IPS-NIHi11 (cell line): ENCODE measurements around the gene TMEM126B.
A peak's percentile ranks its signal among the peaks of the same experiment; 100 is the strongest.
"Not testable (repeated sequence)": the region's sequence is repeated elsewhere in the genome, so short reads cannot be mapped to it uniquely, and the experiment has no call there.

Source experiments
- DNase-seq: peaks from one replicate; pipeline ENCODE4 v3.0.0; 2012; ENCODE audit warnings: mixed read lengths, low spot score

The TMEM126B gene

DNA sequence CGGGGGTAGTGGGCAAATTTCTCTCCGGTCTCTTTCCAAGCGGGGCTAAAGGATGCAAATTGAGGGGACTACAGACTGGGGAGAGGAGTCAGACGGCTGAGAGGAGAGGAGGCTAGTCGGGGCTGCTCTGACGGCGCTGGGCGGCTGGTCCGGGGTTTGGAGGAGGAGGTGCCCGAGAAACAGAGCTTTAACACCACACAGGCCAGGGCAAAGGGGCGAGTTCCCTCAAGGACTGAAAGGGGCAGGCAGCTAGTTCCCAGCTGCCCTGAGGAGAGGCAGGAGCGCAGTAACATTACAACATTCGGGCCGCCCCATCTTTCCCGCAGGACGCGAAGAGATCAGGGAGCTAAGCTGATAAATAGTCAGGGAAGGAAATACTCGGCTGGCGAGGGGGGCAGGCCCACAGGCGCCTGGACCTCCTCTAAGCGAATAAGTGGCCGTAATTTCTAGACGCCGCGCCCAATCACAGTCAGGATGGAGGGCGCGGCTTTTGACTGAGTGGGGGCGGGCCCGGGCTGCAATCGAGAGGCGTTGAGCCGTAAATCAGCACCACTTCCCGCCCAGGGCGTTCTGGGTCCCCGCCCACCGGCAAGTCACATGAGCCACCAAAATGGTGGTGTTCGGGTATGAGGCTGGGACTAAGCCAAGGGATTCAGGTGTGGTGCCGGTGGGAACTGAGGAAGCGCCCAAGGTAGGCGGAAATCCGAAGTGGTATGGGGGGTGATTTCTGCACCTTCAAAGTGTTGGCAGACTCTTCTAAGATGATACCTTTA is at the start of gene TMEM126B:
TSS of gene TMEM126B (plus strand) at position 596 of the 773 bp plus-strand sequence. CDS start at position 611, 15 bp downstream.
- DNase-seq = peak; percentile 93

DNA sequence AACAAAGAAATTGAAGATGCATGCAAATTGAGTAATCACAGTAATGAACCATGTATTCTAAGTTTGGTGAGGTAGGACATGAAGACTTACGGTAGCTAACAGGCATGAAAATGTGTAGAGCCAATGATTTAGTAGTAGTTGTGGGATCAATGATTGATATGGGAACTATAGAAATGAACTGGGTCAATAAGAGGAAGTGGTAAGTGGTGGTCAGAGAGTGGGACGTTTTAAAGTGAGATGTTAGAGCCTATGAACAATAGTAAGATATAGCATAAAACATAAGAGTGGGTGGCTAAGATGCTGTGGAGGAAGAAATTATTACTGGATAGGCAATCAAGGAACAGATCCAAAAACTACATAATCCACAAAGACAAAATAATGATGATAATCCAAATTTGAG is 46.3 kb upstream of the TMEM126B start:
- no peak for DNase-seq

DNA sequence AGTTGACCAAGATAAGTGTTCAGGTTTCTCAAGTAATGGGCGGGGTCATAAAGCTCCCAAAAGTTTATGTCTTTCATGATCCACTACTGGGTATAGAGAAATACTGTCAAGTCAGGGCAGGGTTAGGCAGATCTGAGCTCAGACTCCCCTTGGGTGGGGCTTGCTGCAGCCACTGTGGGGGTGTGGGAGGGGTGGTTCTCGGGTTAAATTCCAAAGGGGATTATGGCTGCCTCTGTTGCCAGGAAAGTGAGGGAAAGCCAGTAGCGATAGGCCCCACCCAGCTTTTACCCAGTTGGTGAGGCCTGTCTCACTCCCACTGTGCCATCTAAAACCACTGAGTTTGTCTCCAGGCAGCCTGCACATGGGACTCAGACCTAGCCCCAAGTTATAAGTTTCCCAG is 39.0 kb upstream of the TMEM126B start:
- peak; percentile 11 for DNase-seq

DNA sequence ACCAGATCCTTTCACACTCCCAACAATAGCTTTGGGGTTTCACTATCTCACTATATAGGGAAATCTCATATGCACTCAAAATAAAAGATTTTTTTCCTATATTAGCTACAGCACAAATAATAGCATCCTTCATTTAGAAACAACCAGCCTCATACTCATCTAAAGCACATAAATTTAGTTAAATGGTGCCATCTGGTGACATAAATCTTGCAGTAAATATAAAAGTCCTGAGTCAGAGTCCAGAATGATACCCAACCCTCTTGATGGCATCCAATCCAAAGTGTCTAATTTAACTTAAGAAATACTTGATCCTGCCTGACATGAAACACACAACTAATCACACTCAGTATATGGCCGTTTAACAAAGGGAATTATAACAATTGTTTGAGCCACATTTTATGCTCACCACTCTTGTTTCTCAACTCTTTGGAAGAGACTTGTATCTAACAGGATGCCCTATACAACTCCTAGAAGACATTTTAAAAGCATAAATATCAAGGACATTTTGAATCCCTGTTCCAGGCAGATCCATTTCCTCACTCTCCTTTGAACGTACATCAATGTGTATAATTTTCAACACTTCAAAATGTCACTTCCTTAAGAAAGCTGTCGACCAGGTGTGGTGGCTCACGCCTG is 37.4 kb upstream of the TMEM126B start:
- peak; percentile 10 for DNase-seq

DNA sequence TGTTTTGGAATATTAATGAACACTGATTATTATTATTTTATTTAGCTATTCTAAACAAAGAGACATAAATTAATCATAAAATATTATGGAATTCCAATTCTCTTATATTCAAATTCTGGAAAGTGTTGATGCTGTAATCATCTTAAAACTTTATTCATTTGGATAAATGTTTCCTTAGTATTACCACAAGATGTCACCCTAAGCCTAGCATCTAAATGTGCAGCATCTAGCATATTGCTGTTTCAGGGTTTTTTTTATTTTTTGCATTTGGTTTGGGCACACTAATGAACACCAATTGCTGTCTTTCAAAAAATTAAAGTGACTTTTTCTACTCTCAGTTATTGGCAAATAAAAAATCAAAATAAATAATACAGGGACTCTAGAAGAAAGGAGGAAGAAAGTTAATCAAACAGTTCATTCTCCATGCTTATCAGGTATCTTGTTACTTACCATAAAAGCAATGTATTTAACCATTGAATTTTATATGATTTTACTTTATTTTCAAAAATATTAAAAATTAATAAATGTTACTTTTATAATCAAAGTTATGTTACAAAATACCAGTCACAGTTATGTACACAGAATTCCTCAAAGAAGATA is 33.0 kb upstream of the TMEM126B start:
- peak; percentile 37 for DNase-seq

DNA sequence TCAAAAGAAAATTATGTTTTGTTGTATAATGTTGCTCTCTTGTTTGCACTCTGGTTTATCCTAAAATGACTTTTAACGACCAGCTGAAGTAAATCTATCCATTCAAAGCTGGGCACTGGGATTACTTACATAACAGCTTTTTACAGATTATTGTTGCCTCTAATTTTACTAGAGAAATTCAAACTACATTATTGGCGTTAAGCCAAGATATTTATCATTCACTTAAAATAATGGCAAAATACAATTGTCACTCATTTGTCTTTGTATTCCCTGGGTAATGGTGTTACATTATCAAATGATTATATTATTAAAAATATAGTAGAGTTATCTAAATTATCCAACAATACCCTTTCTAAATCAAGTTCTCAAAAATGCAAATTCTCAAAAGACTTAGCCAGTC is 31.5 kb upstream of the TMEM126B start:
- DNase-seq = no peak

DNA sequence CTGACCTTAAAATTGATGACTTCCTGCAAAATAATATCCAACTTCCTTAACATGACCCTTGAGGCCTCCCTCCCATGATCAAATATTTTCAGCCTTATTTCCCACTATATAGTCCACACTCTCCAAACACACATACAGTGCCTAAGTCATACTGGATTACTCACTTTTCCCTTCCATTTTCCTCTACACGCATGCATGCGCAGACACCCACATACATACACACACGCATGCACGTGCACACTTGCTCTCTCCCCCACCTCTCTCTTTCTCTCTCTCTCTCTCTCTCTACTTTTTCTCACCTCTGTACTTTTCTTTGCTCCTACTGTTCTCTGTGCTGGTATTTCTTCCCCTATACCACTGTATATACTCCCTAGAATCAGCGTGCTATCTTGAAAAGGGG is 29.3 kb upstream of the TMEM126B start:
- DNase-seq = no peak

DNA sequence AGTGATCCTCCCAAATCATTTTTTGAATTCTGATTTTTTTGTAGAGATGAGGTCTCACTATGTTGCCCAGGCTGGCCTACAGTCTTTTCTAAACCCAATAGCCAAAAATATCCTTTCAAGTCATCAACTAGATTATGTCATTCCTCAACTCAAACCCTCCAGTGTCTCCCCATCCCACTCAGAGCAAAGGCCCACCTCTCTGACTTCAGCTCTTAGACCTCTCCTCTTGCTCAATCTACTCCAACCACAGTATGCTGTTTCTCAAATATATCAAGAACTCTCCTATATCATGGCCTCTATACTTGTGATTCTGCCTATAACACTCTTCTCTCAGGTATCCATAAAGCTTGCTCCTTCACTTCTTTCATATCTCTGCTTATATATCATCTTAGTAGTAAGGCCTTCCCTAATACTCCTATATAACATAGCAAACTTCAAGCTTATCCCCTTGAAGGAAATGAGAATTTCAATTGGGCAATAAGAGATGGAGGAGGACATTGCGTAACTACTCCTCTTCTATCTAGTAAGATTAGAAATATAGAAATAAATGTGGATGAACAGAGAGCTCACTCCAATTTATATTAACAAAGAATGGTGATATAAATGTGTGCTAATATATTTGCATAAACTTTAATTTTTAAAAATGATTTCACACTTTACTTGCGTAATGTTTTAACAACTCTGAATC is 25.7 kb upstream of the TMEM126B start:
- no peak for DNase-seq

DNA sequence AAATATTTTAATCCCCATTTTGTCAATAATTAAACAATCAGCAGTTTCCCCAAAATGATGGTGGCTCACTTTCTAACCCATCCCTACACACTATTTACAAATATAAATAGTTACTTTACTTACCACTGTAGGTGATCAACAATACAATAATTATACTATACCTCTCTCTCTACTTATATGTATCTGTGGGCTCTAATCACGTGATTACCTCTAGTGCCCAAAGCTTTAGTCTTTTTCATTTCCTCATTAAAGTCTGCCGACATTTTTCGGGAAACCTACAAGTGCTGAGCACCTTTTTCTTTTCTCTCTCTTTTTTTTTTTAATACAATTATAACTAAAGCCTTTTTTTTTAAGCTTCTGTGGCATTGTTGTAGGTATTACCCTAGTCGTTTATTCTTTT is 25.2 kb upstream of the TMEM126B start:
- no peak for DNase-seq

DNA sequence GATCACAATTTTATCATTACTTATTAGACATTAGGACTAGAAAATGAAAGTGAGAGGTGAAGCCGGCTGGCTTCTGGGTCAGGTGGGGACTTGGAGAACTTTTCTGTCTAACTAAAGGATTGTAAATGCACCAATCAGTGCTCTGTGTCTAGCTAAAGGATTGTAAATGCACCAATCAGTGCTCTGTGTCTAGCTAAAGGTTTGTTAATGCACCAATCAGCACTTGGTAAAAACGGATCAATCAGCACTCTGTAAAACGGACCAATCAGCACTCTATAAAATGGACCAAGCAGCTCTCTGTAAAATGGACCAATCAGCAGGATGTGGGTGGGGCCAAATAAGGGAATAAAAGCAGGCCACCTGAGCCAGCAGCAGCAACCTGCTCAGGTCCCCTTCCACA is 22.2 kb upstream of the TMEM126B start:
- DNase-seq = not testable (repeated sequence)

DNA sequence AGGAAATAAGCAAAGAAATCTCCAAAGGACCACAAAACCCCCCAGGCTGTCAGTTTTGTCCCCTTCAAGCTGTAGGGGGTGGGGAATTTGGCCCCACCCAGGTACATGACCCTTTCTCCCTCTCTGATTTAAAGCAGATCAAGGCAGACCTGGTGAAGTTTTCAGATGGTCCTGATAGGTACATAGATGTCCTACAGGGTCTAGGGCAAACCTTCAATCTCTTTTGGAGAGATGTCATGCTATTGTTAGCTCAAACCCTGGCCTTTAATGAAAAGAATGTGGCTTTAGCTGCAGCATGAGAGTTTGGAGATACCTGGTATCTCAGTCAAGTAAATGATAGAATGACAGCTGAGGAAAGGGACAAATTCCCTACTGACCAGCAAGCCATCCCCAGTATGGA is 19.8 kb upstream of the TMEM126B start:
- not testable (repeated sequence) for DNase-seq

DNA sequence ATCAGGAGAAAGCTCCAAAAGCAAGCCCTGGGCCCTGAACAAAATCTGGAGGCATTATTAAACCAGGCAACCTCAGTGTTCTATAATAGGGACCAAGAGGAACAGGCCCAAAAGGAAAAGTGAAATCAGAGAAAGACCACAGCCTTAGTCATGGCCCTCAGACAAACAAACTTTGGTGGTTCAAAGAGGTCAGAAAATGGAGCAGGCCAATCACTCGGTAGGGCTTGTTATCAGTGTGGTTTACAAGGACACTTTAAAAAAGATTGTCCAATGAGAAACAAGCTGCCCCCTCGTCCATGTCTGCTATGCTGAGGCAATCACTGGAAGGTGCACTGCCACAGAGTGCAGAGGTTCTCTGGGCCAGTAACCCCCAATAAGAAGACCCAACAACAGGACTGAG is 19.1 kb upstream of the TMEM126B start:
- DNase-seq = not testable (repeated sequence)

DNA sequence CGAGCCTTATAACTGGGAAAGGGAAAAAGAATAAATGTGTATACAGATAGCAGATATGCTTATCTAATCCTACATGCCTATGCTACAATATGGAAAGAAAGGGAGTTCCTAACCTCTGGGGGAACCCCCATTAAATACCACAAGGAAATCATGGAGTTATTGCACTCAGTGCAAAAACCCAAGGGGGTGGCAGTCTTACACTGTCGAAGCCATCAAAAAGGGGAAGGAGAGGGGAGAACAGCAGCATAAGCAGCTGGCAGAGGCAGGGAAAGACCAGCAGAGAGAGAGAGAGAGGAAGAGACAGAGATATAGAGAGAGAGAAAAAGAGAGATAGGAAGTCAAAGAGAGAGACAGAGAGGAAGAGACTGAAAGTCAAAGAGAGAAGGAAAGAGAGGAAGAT is 16.8 kb upstream of the TMEM126B start:
- not testable (repeated sequence) for DNase-seq

DNA sequence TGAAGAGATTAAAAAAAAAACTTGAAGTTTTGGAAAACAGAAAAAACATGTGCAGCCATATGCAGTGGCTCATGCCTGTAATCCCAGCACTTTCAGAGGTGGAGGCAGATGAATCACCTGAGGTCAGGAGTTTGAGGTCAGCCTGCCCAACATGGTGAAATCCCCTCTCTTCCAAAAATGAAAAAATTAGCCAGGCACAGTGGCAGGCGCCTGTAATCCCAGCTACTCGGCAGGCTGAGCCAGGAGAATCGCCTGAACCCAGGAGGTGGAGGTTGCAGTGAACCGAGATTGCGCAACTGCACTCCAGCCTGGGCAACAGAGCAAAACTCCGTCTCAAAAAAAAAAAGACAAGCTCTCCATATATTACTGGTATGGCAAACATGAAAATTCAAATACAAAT is 8.9 kb upstream of the TMEM126B start:
- DNase-seq = no peak

DNA sequence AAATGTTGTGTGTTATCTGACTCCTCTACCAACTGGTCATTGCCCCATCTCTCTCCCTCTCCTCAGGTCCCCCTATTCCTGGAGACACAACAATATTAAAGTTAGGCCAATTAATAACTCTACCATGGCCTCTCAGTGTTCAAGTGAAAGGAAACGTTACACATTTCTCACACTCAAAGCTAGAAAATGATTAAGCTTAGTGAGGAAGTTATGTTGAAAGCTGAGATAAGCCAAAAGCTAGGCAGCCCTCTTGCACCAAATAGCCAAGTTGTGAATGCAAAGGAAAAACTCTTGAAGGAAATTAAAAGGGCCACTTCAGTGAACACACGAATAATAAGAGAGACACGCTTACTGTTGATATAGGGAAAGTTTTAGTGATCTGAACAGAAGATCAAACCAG is 8.1 kb upstream of the TMEM126B start:
- DNase-seq = no peak

DNA sequence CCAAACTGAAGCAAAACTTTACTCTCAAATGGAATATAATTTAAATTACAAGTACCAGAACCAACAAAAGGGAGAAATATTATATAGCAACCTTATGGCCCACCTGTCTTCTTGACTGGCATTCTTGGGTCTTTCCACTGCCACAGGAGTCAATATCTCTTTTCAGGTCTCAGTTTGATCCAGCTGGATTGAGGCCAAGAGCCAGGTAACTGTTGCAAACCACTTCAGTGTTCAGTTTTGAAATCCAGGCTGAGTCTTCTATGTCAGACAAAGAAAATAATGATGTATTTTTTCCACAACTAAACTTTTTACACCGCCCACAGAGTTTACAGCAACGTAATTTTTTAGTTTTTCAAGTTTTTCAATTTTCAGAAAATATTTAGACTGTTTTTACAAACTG is 1.9 kb upstream of the TMEM126B start:
- no peak for DNase-seq

DNA sequence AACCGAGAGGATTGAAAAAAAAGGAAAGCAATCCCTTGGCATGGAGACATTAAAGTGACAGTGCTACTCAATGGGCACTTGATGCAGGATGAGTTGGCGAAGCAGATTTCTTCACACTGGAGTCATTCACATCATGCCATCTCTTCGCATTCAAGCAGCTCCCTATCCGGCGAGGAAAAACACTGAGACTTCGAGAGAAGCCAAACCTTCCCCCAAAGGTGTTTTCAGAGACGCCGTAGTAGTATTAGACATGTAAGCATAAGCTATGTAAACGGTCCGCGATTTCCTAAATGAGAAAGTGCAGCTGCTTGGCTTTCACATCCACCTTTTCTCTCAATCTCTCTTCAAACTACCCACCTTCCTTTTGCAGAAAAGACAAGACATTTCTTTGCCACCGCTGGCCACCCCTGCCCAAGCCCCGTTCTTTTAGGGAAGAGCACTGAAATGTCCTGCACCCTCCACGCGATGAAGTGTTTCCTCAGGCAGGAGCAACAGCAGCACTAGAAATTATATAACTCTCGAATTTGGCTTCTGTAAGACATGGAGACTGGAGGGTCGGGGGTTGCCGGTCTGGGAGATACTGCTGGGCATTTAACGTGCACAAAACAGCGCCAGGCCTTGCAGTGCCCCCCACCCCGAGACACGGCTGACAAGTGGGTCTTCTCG is 928 bp upstream of the TMEM126B start, which contains the start of gene DLG2:
TSS of gene DLG2 (minus strand) at position 13 of the 666 bp plus-strand sequence.
- DNase-seq = no peak

DNA sequence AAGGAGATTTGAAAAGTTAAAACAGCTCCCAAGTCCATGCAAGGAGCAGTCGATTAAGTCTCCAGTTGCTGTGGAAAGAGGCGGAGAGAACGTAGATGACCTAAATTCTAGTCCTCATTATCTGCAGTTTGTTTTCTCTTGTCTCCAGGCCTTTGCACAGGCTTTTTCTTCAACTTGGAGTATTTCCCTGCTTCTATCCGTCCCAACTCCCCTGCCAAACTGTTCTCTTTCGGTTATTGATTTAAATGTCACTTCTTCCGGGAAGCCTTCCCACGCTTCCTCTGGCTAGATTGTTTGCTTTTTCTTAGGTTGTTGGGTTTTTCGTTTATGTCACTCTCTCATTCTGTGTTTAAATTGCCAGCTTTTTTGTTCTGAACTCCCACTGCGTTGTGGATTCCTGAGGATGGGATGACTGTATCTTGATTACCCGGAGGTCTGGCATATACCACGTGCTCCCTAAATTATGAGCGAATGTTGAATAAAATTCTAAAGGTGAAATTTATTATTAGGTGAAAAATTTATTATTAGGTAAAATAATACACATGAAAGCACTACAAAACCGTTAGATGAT is 463 bp downstream of the TMEM126B start:
- no peak for DNase-seq

DNA sequence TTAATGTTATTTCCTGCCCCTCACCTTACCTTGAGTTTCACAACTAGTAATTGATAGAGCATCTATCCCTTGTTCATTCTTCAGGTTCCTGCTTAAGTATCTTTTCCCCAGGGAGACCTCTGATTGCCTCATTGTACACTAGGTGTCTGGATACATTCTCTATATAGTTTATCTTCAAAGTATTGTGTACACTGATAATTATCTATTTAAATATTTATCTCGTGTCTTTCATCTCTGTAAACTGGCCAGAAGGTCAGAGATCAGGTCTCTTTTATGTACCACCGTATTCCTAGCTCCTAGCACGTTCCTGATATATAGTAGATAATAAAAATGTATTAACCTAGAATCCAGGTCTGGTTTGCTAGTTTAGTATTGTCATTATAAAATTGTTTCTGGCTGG is 6.4 kb downstream of the TMEM126B start:
- no peak for DNase-seq

DNA sequence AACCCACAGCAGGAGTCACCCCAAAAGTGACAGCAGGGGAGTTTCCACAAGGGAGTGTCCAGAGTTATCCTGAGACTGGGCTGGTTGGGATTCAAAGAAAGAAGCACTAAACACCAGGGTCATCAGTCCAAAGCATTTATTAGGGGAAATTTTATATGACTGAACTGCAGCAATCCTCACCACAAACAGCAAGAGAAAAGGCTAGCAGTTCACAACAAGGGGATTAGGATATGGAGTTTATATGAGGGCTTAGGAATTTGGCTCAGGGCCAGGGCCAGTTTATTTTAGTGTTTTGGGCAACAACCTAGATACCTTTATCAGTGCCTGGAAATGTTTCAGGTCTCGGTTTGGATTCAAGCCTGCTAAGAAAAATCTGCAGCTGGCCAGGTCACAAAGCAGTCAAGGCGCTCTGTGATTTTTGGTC is 14.8 kb downstream of the TMEM126B start:
- no peak for DNase-seq

DNA sequence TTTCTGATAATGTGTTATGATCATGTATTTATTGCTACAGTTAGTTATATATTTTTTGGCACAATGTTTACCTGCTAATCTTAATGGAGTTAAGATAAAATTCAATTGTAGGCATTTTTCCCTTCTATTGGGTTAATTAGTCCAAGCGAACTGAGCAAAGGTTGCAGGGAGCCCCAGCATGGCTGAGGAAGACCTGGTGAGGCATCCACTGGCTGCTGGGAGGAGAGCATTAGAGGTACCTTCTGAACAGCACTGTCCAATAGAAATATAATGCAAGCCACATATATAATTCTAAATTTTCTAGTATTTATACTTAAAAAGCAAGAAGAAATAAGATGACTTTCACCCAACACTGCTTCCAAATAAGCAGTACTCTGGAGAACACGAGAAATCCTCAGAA is 18.7 kb downstream of the TMEM126B start:
- no peak for DNase-seq
